SJCRH30 (cell line): ENCODE data around the gene CA6. TPM values are rescaled to one million over a fixed set of nuclear protein-coding genes. Genes with fewer than 3 reads are reported as not detected.
A peak's percentile ranks its signal among the peaks of the same experiment; 100 is the strongest.
"Not testable (repeated sequence)": the region's sequence is repeated elsewhere in the genome, so short reads cannot be mapped to it uniquely, and the experiment has no call there.

Experiments
- DNase-seq, 2 experiments: peaks; one replicate each; pipeline ENCODE4 v3.0.0-alpha.2; 2015 to 2020
- H3K27ac ChIP-seq: fragments of 250-450 bp; sonication (Bioruptor Pico); 2 replicates; pipeline ENCODE4 v1.5.1; 2020; ENCODE audit warnings: mild to moderate bottlenecking, moderate library complexity
- H3K27me3 ChIP-seq: fragments of 250-450 bp; sonication (Bioruptor Pico); 2 replicates; pipeline ENCODE4 v1.5.1; 2020; ENCODE audit warnings: mild to moderate bottlenecking, moderate library complexity
- H3K36me3 ChIP-seq: fragments of 250-450 bp; sonication (Bioruptor Pico); 2 replicates; pipeline ENCODE4 v1.5.1; 2020; ENCODE audit warnings: mild to moderate bottlenecking, moderate library complexity
- H3K4me1 ChIP-seq: fragments of 250-450 bp; sonication (Bioruptor Pico); 2 replicates; pipeline ENCODE4 v1.5.1; 2020; ENCODE audit warnings: mild to moderate bottlenecking, moderate library complexity
- H3K4me3 ChIP-seq: fragments of 250-450 bp; sonication (Bioruptor Pico); 2 replicates; pipeline ENCODE4 v1.5.1; 2020; ENCODE audit warnings: mild to moderate bottlenecking, moderate library complexity
- H3K9me3 ChIP-seq: fragments of 250-450 bp; sonication (Bioruptor Pico); replicated peaks from 2 replicates; pipeline ENCODE4 v1.5.1; 2020; ENCODE audit warnings: mild to moderate bottlenecking, moderate library complexity
- total RNA-seq: library from RNA; depleted of rRNA; stranded (reverse); fragments of >200 nt; shearing (Covaris generic); gene quantifications from 2 replicates; pipeline ENCODE4 v1.2.3, GENCODE V29; 2014

CA6 gene
- total RNA-seq, 1 experiment from 2014 or later: not detected

GRCh38 chr1:8941906-8942305 is 3.8 kb upstream of the CA6 start:
- DNase-seq: peak in 1 of 2 experiments; percentile 43

GRCh38 chr1:8943498-8944405 is 1.9 kb upstream of the CA6 start:
- H3K4me3 ChIP-seq: no peak overlapping the region
- 0 out of 2 replicates have a peak, but pooled peaks cover 4% of the 10 kb centered on the region for H3K9me3 ChIP-seq
- H3K4me1 ChIP-seq: peaks cover 11% of the 10 kb centered on the region; the same call in 1 of the 2 replicates
- DNase-seq: no peak
- H3K27ac ChIP-seq: no peak overlapping the region
- H3K36me3 ChIP-seq: no peaks in the 10 kb centered on the region
- H3K27me3 ChIP-seq: no peaks in the 10 kb centered on the region; the same call in none of the 2 replicates

More at GRCh38 chr1:8941906-8942305, 3.8 kb upstream of the CA6 start:
- Histone ChIP-seq H3K36me3 (no peaks in the 10 kb centered on the region), H3K27ac (no peak overlapping the region), H3K9me3 (0 out of 2 replicates have a peak, but pooled peaks cover 4% of the 10 kb centered on the region), H3K4me1 (peaks cover 6% of the 10 kb centered on the region; the same call in 1 of the 2 replicates), H3K27me3 (no peaks in the 10 kb centered on the region; the same call in none of the 2 replicates), H3K4me3 (no peak overlapping the region)

- no peaks in the 10 kb centered on the region for H3K36me3 ChIP-seq
- H3K27me3 ChIP-seq: peaks cover 4% of the 10 kb centered on the region; the same call in 1 of the 2 replicates
- H3K4me3 ChIP-seq: no peak overlapping the region
- H3K27ac ChIP-seq: no peak overlapping the region
- H3K9me3 ChIP-seq: no peaks in the 10 kb centered on the region
- peak in 1 of 2 experiments; percentile 36 for DNase-seq
- H3K4me1 ChIP-seq: peaks cover 5% of the 10 kb centered on the region; the same call in 1 of the 2 replicates
Observed at GRCh38 chr1:8947127-8947691, 1.5 kb downstream of the CA6 start.

GRCh38 chr1:8950309-8950708 is 4.6 kb downstream of the CA6 start:
- H3K9me3 ChIP-seq: no peaks in the 10 kb centered on the region
- 0 out of 2 replicates have a peak, but pooled peaks cover 5% of the 10 kb centered on the region for H3K4me1 ChIP-seq
- H3K27me3 ChIP-seq: 0 out of 2 replicates have a peak, but pooled peaks cover 4% of the 10 kb centered on the region
- no peak for DNase-seq
- H3K36me3 ChIP-seq: no peaks in the 10 kb centered on the region
- H3K4me3 ChIP-seq: no peak overlapping the region
- H3K27ac ChIP-seq: no peak overlapping the region

- Histone ChIP-seq H3K36me3 (no peaks in the 10 kb centered on the region), H3K9me3 (no peaks in the 10 kb centered on the region), H3K27me3 (0 out of 2 replicates have a peak, but pooled peaks cover 4% of the 10 kb centered on the region), H3K4me3 (no peak overlapping the region), H3K4me1 (0 out of 2 replicates have a peak, but pooled peaks cover 5% of the 10 kb centered on the region), H3K27ac (no peak overlapping the region)
- no peak for DNase-seq
Observed at GRCh38 chr1:8951231-8951630, 5.6 kb downstream of the CA6 start.

GRCh38 chr1:8955406-8955805 is 9.7 kb downstream of the CA6 start:
- no peak overlapping the region for H3K27ac ChIP-seq
- H3K4me3 ChIP-seq: no peak overlapping the region
- no peaks in the 10 kb centered on the region for H3K4me1 ChIP-seq
- H3K36me3 ChIP-seq: no peaks in the 10 kb centered on the region
- 0 out of 2 replicates have a peak, but pooled peaks cover 6% of the 10 kb centered on the region for H3K27me3 ChIP-seq
- H3K9me3 ChIP-seq: no peaks in the 10 kb centered on the region
- DNase-seq: no peak

- H3K4me3 ChIP-seq: no peak overlapping the region
Observed at GRCh38 chr1:8956461-8957349, 11.0 kb downstream of the CA6 start.

GRCh38 chr1:8962812-8963530 is 17.3 kb downstream of the CA6 start:
- no peaks in the 10 kb centered on the region for H3K9me3 ChIP-seq
- H3K27me3 ChIP-seq: 0 out of 2 replicates have a peak, but pooled peaks cover 6% of the 10 kb centered on the region
- peak; percentile 54 to 62 for DNase-seq
- no peak overlapping the region for H3K4me3 ChIP-seq
- H3K36me3 ChIP-seq: no peaks in the 10 kb centered on the region
- H3K4me1 ChIP-seq: no peaks in the 10 kb centered on the region
- no peak overlapping the region for H3K27ac ChIP-seq

More at GRCh38 chr1:8956461-8957349, 11.0 kb downstream of the CA6 start:
- H3K4me1 ChIP-seq: no peaks in the 10 kb centered on the region
- H3K27me3 ChIP-seq: 0 out of 2 replicates have a peak, but pooled peaks cover 6% of the 10 kb centered on the region
- H3K27ac ChIP-seq: no peak overlapping the region
- H3K9me3 ChIP-seq: no peaks in the 10 kb centered on the region
- H3K36me3 ChIP-seq: no peaks in the 10 kb centered on the region
- no peak for DNase-seq

- Histone ChIP-seq H3K4me3 (no peak overlapping the region), H3K27ac (no peak overlapping the region), H3K4me1 (no peaks in the 10 kb centered on the region), H3K27me3 (no peaks in the 10 kb centered on the region), H3K36me3 (no peaks in the 10 kb centered on the region), H3K9me3 (no peaks in the 10 kb centered on the region)
- no peak for DNase-seq
Observed at GRCh38 chr1:8963963-8964362, 18.3 kb downstream of the CA6 start.

GRCh38 chr1:8965121-8965820 is 19.6 kb downstream of the CA6 start:
- no peaks in the 10 kb centered on the region for H3K4me1 ChIP-seq
- H3K27me3 ChIP-seq: no peaks in the 10 kb centered on the region
- DNase-seq: no peak
- H3K9me3 ChIP-seq: no peaks in the 10 kb centered on the region
- no peaks in the 10 kb centered on the region for H3K36me3 ChIP-seq
- no peak overlapping the region for H3K27ac ChIP-seq
- H3K4me3 ChIP-seq: no peak overlapping the region

GRCh38 chr1:8966606-8967005 is 20.9 kb downstream of the CA6 start:
- Histone ChIP-seq H3K9me3 (no peaks in the 10 kb centered on the region), H3K27me3 (no peaks in the 10 kb centered on the region), H3K27ac (no peak overlapping the region), H3K4me1 (no peaks in the 10 kb centered on the region), H3K36me3 (no peaks in the 10 kb centered on the region), H3K4me3 (no peak overlapping the region)
- DNase-seq: no peak

- H3K4me1 ChIP-seq, H3K27ac ChIP-seq, H3K27me3 ChIP-seq, H3K4me3 ChIP-seq, H3K36me3 ChIP-seq, DNase-seq, H3K9me3 ChIP-seq: not testable (repeated sequence)
Observed at GRCh38 chr1:8968902-8969301, 23.2 kb downstream of the CA6 start.

GRCh38 chr1:8969937-8970336 is 24.3 kb downstream of the CA6 start:
- Histone ChIP-seq H3K36me3 (no peaks in the 10 kb centered on the region), H3K27ac (no peak overlapping the region), H3K27me3 (no peaks in the 10 kb centered on the region), H3K9me3 (no peaks in the 10 kb centered on the region), H3K4me1 (no peaks in the 10 kb centered on the region), H3K4me3 (no peak overlapping the region)
- no peak for DNase-seq
